GM03348 (cell line): Measurements from ENCODE around the gene TXNDC5.

ENCODE experiments used
- DNase-seq: peaks from one replicate; pipeline ENCODE4 v3.0.0; 2012; ENCODE audit warnings: low spot score

The TXNDC5 gene

DNA sequence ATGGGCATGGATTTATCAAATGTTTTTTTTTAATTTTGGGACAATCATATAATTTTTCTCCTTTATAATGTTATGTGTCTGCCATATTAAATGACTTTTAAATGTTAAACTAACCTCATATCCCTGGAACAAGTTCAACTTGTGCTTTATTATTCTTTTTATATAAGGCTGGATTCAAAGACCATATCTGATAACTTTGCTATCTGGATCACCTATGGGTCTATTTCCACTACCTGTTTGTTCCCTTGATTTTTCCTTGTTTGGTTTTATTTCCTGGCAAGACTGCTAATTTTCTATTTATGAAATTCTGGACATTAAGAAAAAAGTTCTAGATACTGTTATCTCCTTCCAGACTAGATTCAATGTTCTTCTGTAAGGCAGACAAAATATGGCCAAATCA, 58.8 kb downstream of the TXNDC5 start:
- no peak for DNase-seq

DNA sequence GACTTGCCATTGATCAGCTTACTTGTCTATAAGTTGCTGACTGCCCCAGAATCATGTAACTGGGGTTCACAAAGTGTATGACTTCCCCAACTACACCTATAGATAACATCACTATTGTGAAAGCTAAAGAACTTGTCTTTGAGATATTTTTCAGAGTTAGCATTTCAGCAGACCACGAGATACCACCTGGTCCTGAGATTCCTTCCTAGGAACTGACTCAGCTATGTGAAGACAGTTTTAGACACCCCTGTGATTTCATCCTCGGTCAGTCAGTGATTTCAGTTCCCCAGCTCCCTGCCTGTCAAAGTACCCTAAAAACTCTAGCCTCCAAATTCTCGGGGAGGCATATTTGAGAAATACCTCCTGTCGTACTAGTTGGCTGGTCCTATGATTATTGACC, 62.4 kb downstream of the TXNDC5 start:
- DNase-seq, result no peak

DNA sequence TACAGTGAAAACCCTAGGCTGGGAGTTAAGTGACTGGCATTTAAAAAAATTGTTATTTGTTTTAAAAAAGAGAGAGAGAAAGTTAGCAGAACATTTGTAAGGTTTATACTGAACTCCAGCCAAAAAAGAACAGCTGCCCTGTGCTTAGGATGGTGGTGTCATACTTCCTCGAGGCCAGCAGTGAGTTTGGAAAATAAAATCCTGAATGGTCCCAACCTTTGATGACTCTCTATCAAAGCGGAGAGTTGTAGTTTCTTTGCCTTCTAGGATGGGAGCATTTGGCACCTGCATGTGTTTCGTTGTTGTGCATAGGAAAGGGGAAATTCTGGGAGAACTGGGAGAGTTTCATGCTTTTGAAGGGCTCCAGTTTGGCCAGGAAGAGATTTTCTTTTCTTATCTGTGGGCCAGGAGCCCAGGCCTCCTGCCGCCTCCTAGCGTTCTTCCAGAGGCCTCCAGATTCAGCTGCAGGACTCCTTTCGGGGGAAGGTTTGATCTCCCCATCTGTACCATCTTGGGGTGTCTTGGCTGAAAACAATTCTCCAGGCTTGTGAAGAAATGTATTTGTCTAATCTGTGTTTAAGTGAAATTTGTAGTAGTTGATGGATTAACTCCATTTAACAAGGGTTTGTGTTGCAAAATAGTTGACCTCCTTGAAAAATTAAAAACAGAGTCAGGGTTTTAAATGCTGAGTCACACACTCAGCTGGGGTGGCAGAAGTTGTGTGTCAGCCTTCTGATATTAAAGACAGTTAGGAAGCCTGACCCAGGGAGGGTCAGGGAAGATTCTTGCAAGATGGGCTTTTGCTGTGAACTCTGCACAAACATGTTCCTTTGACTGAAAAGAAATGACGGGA, 63.4 kb downstream of the TXNDC5 start:
- DNase-seq, result peak; percentile 55

DNA sequence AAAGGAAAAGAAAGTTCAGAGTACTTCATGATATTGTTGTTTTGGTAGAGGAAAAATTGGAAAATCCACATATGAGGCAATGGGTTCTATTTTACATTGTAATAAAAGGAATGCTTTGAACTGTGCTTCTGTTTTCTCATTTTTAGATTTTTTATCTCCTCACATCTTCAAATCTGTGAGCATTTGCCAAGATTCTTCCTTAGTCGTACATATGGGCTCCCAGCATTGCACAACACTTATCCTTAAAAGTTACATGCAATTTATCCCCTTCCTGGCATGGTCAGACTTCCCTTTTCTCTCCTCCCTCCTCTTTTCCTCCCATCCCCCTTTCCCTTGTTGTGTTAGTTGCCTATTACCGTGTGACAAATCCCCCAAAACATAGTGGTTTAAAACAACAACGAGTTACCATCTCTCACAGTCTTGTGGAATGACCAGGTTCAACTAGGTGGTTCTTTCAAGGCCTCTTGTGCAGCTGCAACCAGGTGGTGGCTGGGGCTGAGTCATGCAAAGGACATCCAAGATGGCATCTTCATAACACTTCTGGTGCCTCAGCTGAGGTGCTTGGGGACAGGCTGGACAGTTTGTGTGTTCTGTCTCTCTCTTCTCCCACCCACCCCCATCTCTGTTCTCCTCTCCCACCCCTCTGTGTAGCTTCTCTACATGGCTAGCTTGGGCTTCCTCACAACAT, 68.7 kb downstream of the TXNDC5 start:
- DNase-seq, result peak; percentile 50

DNA sequence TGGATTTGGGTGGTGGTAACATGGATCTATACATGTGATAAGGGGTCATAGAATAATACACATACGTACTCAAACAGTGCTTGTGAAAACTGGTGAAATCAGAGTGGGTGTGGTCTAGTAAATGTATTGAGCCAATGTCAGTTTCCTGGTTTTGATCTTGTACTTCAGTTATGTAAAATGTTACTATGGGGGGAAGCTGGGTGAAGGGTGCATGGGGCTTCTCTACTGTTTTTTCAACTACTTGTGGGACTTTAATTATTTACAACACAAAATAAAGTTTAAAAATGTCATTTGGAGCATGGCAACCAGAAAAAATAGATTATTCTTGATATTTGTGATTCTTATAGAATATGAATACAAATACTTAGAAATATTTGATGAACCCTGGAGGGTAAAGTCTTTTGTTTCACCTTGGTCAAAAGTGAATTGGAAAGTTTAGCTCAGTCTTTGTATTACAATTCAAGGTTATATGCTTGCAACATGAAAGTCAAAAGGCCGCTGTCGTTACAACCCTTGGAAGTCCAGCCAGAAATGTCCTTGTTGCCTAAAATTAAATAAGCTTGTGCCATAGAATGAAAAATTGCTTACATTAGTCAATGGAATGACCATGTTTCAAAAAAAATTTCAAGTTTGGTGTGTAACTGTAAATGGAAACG, 74.1 kb downstream of the TXNDC5 start:
- DNase-seq, result no peak

DNA sequence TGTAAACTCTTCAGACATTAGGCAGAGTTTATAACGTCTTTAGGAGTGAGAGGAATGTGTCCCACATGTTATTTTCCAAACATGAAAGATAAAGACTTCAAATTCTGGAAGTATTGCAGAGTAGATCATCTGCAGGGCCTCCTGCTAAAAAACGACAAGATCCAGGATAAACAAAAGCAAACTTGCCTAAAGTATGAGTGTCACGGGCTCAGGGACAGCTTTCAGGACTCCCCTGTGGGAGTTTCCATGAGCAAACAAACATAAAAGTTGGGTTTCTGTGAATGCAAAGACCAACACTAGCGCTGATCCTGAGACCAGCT, 76.9 kb downstream of the TXNDC5 start:
- DNase-seq, result no peak

DNA sequence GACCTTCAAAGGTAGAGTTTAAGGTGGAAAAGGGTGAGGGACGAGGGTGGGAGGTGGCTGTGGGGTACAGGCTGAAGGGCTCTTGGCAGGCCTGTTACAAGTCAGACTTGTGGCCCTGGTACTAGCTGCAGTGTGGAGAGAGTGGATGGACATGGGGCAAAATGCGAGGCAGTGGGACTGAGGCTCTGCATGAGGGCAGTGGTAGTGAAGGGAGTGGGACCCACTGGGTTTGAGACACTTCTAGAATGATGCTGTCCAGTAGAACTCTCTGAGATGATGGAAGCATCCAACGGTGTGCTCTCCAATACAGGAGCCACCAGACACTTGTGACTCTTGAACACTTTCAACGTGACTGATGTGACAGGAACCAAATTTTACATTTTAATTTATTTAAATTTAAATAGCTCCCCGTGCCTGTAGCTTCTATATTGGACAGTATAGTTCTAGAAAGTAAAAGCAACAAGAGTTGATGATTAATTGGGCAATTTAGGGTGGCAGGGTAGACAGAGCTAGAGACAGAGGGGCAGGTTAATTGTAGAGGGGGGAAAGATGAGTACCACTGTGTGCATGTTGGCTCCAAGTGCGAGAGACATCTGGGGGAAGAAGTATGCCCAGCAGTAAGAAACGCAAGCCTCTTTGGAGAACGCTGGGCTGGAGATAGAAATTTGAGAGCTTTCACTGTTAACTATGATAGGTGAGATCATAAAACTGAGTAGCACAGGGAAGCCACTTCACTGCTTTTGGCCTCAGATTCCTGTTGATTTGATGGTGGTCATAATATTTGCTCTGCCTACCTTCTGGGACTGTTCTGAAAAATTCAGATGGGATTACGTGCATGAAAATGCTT, 77.5 kb downstream of the TXNDC5 start:
- no peak for DNase-seq
